GM23248 (cell line): ENCODE measurements around the gene CTAGE9.

Experiments
- EZH2 ChIP-seq: fragments of 200-600 bp; sonication (generic); IDR thresholded peaks from 2 replicates; pipeline ENCODE4 v1.6.1; 2018; ENCODE audit warnings: antibody characterized with exemption, mild to moderate bottlenecking; ENCODE audit not compliant: insufficient read depth, poor library complexity, severe bottlenecking
- EZH2phosphoT487 ChIP-seq: fragments of 200-600 bp; sonication (generic); IDR thresholded peaks from 2 replicates; pipeline ENCODE4 v1.6.1; 2018; ENCODE audit warnings: antibody characterized with exemption, moderate library complexity, mild to moderate bottlenecking, low read depth; ENCODE audit not compliant: insufficient read depth

DNA sequence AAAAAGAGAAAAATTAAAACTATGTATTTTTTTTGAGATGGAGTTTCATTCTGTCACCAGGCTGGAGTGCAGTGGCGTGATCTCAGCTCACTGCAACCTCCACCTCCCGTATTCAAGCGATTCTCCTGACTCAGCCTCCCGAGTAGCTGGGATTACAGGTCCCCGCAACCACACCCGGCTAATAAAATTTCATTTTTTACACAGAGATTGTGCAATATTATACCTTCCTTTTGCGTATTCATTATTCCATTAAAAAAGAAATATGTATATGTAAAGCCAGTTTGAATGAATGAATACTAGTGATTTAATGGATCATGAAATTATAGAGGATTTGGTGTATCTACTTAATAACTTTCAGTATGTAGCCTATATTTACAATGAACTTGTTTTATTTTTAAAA, 38.2 kb upstream of the CTAGE9 start:
- TF ChIP-seq EZH2 = no peak
- no peak for TF ChIP-seq EZH2phosphoT487
